Fibroblast of skin of abdomen (primary cell): Measurements from ENCODE around the gene DNAI1.
A peak's percentile ranks its signal among the peaks of the same experiment; 100 is the strongest.

Experiments
- DNase-seq: peaks from one replicate; pipeline ENCODE4 v3.0.0-alpha.2; 2013

Gene DNAI1

DNA sequence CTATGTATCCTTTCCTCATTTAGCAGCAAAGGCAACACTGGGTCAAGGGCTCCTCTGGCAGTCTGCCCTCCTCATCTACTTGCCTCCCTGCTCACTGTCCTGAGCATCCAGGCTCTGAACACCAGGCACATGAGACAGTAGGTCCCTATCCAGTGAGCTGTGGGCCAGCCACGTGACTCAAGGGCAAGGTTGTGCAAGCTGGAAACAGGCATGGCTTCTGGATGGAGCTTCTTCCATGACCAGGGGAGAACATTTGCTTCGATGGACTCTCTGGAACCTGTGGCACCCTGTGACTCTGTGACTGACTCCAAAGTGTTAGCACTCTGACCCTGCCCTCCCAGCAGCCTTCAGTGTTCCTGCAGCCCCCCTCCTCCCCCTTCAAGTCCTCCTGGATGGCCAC lies 33.0 kb downstream of the DNAI1 start:
- DNase-seq, result no peak

DNA sequence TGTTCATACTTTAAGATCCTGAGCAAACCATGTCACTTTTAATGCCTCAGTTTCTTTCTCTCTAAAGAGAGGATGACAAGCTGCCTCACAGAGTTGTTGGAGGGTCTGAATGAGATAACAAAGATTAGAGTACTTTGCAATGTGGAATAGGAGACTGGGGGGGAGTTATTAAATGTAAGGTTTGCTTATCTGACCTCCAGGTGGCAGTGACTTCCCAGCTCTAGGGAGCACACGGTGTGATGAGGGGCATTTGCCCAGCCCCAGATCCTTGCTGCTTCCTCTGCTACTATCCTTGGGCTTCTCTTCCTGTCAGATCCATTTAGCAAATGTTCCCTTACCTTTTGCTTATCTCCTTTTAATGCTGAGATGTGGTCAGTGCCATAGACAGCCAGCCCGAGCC lies 33.4 kb downstream of the DNAI1 start:
- no peak for DNase-seq

DNA sequence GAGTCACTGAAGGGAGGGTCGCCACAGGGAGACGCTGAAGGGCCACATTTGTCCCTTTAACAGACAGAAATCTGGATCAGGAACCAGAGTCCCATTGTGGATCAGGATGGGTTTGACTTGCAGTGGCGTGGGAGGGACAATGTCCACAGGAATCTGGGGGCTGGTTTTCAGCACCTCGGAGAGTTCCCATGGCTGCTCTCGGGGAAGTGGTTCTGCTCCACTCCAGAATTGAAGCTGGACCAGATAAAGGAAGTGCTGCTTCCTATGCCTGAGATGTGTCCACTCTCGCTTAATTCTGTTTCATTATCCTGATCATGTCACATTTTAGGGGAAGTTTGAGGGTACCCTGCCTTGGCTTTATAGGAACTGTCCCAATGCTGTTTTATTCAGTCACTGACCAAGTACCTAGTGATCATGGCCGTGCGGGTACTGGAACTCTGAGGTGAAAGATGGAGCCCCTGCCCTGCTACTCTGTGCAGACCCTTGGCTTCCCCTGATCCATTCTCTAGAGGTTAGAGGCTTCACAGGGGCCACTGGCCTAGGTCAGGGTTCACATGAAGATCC lies 35.4 kb downstream of the DNAI1 start:
- DNase-seq, result peak; percentile 44

DNA sequence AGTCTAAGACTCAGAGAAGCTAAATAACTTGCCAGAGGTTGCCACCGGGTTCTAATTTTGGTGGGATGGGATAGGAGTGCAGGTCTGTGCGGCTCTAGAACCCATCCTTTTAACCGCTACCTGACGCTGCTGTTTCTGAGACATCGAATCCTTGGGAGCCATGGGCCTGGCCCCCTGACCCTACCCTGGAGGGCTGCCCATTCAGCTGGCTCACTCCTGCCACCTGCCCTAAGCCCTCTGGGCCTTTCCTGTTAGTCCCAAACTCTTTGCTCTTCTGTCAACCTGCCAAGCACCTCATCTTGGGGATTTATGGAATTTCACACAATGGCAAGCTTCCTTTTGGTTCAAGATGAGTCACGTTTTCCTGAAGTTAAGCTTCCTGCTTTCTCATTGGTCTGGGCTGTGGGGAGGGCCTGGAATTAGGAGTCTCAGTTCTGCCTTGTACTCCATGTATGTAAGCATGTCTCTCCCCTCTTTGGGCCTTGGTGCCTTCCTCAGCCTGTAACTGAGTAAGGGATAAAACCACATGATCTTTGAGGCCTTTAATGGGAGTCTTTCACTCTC lies 37.6 kb downstream of the DNAI1 start:
- DNase-seq, result peak; percentile 29

DNA sequence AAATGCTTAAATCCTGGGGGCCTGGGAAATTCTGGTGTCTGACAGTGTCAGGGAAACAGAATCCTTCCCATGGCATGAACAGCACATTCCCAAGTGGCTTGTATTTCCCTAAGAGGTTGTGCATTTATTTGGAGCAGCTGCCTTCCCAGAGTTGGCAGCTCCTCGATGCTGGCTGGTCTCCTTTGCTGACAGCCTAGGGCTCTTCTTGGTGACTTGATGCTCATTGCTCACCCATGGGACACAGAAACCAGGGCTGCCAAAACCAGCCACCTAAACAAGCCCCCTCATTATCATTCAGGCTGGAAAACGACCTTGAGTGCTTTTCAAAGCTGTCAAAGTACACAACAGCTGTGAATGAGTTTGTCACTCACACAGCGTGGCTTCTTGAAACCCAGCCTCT lies 39.9 kb downstream of the DNAI1 start:
- no peak for DNase-seq

DNA sequence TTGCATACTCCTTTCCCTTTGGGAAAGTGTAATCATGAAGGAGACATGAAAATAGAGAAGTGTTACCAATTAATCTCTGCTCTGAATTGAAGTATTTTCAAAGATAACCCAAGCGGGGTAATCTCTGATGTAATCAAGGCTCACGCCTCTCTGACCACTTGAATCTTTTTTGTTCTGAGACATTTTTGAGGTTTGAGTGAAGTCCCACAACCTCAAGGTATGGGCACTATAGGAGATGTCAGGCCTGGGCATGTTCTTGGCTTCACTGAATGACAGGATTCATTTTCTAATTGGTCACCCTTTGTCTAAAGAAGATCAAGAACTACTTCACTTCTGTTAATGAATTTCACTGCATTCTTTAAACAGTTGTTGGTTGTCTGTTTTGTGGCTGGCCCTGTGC lies 40.5 kb downstream of the DNAI1 start:
- DNase-seq, result no peak

DNA sequence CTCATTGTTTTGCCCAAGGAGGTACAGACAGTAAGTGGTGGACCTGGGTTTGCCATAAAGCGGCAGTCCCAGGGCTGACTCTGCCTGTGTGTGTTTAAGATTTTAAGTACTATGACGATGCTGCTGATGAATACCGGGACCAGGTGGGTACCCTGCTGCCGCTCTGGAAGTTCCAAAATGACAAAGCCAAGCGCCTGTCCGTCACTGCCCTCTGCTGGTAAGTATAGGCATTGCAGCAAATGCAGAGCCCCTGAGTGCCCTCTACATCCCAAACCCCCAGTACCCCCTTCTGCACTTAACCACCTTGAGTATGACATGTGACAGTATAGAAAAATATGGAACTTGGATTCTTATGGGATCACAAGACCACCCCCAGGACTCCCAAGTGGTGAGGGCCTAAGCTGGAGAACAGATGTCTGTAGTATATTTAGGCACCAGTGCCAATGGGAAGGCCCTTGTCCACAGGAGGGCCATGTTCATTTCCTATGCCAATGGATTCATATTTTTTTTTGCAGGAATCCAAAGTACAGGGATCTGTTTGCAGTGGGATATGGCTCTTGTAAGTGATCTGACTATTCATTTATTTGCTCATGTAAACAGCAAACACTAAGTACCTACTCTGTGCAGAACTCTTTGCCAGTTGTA lies 42.1 kb downstream of the DNAI1 start:
- peak; percentile 24 for DNase-seq

DNA sequence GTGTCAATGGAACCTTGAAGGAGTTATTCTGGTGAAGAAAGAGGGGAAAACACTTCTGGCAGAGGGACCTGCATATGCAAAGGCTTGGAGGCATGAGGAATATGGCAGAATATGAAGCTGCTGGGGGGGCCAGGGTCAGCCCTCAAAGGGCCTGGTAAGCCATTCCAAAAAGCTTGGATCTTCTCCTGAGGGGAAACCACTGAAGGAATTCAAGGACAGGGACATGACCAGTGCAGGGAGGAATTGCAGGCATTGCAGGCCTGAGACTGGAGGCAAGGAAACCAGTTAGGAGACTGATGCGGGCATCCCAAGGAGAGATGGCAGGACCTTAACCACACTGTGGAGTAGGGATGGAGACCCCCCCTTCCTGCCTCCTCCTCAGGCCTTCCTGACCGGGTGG lies 42.8 kb downstream of the DNAI1 start:
- no peak for DNase-seq

DNA sequence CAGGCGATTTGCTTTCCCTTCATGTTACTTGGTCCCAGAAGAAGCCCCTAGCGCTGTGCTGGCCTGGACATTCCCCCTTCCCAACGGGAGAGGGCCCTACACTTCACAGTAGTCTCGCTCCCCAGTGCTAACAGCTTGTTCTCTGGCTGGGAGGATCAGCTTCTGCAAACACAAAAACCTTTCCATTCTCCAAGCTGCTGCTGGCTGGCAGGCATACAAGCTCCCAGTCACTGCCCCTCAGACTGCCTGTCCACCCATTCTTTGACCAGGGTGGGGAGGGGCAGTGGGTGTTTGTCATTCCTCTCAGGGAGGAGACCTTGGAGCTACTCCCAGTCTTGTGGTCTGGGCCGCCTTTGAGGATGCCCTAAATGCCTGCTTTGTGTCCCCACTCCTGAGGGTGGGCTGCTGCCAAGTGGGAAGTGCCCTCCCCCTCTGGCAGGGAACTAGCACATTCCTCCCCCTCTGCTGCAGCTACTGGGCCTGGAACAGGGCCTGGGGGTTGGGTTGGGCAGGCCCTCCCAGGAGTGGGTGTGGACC lies 43.4 kb downstream of the DNAI1 start:
- peak; percentile 61 for DNase-seq

DNA sequence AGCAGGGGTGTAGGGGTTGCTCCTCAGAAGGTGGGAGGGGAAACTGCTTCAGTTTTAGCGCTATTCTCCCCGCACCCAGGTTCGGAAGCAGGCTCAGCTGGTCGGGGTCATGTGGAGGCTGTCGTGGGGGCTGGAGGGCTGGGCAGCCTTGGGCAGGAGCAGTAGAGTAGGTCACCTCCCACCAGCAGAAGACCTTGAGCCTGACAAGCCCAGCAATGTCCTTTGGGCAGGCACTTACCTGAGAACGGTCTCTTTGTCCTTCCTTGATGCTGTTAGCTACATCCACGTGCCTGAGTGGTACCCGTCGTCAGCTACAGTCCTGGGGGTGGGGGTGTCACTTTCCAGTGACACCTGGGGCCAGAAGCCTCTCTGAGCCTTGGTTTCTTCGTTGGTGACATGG lies 43.9 kb downstream of the DNAI1 start:
- no peak for DNase-seq

DNA sequence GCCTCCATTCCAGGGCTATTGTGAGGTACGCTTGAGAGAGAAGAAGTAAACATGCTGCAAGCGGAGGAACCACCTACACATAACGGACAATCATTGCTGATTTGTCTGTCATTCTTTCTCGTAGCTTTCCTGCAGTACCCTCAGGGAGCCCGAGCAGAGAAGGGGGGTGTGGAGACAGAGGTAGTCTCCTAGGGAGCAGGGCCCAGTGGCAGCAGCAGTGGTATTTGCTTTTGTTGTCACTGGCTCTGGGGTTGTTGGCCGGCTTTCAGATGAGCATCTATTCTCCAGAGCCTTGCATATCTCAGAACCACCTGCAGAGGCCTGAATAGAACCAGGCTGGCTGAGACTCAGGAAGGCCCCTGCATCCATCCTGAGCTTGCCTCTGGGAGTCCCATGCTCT lies 44.3 kb downstream of the DNAI1 start:
- DNase-seq, result no peak

DNA sequence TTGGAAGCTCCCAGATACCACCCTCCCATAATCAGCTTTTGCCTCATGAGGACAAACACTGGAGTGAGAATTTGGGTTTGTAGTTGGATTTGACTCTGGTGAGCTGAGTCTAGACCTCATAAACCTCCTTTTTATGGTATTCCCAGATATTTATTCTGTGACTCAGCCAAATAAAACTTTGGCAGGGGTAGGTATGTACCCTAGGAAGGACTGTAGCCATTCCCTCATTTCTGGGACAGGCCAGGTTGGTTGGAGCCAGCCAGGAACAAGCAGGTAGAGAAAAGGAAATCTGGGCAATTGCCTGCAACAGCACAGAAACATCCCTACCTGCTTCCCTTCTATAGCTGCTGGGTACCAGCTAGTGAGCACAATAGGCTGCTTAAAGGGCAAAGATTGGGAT lies 44.8 kb downstream of the DNAI1 start:
- DNase-seq, result no peak

DNA sequence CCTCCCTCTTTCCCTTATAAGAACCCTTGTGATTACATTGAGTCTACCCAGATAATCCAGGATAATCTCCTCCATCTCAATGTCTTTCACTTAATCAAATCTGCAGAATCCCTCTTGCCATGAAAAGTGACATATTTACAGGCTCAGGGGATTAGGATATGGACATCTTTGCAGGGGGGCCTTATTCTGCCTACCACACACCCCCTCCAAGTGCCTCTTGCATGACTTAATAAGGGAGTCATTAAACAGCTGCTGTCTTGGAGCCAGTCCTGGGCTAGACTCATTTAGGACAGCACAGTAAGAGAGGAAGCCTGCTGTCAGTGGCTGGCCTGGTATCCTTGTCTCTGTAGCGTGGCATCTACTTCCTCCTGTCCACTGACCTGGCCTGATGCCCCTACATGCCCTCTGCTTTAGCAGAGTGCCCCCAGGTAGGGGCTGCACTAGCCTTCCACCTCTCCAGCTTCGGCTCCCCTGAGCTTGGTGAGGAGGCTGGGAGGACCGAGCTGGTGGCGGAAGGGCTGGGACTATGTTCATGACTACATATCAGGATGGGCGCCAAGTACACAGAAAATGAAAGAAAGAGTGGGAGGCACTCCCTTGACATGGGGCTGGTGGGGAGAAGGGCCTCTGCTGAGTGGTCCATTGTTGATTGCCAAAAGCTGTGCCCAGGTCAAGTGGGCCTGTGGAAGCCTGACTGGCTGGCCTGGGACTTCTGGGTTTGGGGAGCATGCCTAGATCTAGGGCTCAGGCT lies 46.9 kb downstream of the DNAI1 start:
- DNase-seq, result no peak

DNA sequence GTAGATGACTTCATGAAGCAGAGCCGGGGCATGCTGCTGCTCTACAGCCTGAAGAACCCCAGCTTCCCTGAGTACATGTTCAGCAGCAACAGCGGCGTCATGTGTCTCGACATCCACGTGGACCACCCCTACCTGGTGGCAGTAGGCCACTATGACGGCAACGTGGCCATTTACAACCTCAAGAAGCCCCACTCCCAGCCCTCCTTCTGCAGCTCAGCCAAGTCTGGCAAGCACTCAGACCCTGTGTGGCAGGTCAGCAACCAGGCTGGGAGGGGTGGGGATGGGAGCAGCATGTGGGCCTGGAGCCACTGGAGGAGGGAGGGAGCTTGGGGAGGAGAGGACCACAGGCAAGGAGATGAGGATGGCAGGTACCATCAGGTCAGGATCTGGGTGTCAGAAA lies 48.0 kb downstream of the DNAI1 start:
- DNase-seq, result no peak

DNA sequence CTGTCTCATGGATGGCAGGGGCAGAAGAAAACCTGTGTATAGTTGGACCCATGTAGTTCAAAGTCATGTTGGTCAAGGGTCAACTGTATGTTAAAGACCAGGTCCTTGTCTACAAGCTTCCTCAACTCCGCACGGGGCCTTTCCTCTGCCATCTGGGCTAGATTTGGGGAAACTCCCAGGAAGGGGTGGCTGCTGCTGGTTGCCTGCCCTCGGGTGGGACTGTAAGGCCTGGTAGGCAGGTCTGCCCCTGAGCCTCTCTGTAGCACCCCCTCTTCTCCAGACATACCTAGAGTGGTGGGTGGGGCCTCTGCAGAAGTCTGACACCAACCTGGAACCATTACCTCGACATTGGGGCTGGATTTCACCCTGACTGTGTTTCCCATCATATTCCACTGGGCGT lies 49.0 kb downstream of the DNAI1 start:
- DNase-seq, result no peak

DNA sequence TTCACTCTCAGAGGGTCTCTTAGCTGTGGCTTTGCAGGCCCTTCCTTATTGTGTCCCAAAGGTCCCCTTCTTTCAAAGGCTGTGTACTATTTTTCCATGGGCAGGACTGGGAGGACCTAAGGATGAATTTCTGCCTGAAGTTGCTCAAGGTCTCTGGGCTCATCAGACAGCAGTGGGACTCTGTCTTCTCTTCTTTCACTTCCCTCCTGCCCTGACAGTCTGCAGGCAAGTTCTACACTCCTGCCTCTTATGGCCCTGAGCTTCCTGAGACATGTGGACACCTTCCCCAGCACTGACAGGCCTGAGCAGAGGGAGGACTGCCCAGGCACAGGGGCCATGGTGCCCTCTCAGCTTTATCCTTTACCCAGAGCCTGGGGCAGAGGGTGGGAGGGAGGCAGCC lies 49.4 kb downstream of the DNAI1 start:
- DNase-seq, result no peak

DNA sequence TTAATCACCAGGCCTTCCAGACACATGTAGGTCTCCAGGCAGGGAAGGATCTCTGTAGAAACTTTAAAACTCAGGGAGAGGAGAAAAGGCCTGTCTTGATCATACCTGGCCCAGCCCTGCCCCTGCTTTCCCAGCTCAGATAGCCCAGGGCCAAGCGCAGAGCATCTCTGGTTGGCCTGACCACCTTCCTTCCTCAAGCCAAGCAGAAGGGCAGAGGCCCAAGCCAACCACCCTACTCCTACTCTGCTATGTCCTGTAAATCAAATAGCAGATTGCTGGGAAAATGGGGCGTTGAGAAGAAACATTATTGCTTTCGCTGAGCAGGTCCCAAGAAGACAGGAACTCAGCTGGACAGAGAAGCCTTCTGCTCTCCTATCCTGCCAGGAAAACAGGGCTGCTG lies 49.9 kb downstream of the DNAI1 start:
- DNase-seq, result no peak

DNA sequence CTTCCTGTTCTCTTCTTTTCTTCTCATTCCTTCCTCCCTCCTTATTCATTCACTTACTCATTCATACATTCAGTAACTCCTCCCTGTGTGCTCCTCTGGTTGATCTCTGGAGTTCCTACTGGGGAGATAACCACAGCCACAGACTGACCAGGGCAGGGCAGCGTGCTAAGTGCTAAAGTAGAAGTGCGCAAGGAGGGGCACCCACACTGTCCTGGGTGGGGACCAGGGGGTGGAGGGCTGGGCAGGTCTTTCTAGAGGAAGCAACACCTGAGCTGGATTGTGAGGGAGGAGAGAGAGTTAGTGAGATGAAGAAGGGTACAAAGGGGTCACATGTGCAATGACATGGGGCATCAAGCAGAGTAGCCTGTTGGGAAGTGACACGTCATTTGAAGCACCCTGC lies 50.3 kb downstream of the DNAI1 start:
- no peak for DNase-seq

DNA sequence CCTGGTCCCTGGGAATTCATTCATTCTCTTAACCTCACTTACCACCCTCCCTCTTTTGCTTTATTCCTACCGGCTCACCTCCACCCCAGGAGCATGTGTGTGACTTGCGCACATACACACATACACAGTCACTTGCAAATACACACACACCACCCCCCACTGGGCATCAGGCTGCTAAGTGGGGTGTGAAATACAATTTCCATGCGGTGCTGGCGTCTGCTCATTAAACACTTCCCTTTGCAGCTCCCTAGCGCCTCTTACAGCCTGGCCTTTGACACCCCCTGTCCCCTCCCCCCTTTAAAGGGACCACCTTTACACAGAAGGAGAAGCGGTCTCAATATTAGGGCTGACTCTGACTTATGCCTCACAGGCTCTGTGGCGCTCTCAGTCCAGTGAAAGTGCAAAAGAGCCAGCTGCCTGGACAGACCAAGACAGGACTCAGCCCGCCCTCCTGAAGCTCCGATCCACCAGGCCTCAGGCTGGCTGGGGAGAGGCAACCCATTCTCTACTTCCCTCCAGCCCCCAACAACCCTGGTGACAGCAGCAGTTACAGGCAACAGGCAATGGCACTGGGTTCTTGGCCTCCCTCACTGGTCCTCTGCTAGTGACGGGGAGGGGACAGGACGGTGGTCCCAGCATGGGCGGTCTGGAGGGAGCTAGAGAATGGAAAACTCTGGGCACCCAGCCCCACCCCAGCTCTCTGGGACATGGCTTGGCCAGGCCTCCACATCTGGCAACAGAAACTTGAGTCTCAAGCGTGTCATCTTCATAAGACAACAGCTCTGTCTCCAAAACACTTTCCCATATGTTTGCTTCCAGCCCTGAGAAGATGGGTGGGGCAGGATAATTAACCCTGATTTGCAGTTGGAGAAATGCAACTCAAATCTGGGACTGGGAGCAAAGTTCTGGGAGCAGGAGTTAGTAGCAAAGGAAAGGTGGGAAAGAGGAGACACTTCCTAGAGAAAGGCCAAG lies 52.2 kb downstream of the DNAI1 start:
- DNase-seq, result no peak

DNA sequence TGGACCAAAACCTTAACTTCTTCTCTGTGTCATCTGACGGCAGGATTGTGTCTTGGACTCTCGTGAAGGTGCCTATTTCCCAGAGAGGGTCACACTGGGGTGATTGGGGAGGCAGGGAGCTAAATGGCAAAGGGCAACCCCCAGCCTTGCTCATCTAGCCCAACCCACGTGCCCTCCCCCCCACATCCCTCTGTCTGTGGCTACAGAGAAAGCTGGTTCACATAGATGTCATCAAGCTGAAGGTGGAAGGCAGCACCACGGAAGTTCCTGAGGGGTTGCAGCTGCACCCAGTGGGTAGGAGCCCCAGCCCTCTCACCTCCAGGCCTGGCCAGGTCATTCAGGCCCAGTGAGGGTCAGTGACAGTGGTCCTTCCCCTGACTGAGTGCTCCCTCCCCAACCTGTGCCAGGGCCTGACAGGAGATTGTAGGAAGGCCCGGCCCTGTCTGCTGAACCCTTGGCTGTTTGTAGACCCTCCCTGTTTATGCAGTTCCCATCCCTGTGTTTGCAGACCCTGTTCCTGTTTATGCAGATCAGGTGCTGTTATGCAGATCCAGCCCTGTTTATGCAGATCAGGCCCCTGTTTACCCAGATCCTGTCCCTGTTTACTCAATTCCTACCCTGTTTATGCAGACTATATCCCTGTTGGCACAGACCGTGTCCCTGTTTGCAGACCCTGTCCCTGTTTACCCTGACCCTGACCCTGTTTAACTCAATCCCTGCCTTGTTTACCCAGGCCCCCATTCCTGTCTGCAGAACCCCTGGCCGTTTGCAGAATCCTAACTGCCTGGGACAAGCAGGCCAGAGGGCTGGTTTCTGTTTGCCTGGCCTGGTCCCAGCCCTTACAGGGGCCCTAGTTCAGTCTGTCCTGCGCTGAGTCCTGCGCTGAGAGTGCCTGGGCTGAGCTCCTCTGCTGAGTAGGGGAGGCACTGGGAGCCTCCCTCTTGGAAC lies 53.8 kb downstream of the DNAI1 start:
- no peak for DNase-seq

DNA sequence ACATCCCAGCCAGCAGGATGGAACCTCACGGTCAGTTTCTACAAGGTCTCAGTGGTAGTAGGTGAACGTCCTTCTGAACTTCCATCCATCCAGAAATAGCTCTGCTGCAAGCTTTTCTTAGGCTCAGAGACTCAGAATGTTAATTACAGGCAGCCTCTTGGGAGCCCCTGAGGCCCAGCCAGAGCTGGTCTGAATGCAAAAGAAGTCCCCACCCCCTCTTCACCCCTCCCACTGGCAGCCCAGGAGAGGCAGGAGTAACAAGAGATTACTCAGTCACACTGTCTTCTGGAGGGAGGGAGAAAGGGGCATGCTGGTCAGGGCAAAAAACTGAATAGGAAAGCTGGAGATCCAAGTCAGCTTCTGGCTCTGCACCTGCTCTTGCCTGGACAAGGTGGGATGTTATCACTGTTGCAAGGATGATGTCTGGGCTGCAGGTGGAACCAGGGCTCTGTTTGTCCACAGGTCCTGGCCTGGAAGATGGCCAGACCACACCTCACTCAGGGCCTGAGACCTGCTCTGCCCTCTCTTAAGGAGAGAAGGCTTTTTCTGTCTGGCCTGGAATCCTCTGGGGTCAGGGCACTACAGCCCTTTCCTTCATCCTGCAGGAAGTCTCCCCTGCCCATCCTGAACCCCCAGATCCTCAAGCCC lies 55.1 kb downstream of the DNAI1 start:
- DNase-seq, result no peak
